ENCODE measurements around the gene CENPM. TPM values are rescaled to one million over a fixed set of nuclear protein-coding genes. Genes with fewer than 3 reads are reported as not detected.

CENPM gene
- total and polyA plus RNA-seq, 9 of the 15 experiments (the other 6 are each of a cell fraction or from before 2014, with no cell fraction given): 11.3 to 67.7 (median 32.3) TPM

DNA sequence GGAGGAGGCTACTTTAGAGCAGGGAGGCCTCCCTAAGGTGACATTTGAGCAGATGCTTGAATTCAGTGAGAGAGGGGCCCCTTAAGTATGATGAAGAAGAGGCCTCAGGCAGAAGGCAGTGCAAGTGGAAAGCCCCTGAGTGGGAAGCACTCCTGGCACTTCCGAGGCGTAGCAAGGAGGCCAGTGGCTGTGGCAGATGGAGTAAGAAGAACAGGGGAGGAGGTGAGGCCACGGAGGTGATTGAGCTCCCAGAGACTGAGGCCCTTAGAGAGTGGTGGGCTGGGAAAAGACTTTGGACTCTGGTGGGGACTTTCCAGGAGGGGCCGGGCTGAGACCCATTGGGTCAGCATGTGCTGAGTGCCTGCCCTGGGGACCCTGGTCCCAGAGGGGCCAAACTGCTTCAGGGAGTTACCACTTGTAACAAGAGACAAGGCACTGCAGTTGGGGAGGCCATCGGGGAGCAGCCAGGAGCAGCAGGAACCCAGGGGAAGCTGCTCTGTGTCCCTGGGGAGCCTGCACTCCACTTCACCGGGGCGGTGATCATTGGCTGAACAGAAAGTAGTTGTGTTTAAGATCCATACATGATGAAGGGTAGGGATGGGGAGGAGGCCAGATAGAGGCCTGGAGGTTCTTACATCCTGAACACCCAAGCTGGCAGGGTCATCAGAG is 2.5 kb upstream of the CENPM start:
- 78% methylated on average over 5 of the region's 7 CpGs for WGBS (ENCODE audit: insufficient coverage, low coverage, missing lambda C conversion rate)
- POLR2A ChIA-PET: interaction anchor here (0.6 kb wide), 1 partner anchor 308 kb away, joined by 3 read pairs; no protein-coding TSS in a partner anchor
- Histone ChIP-seq H3K4me1 (replicated peaks in 1 of 2; ENCODE audit: control insufficient read depth in 2 of 2, insufficient read depth in 2 of 2, low read length in 2 of 2) (peaks cover 8 to 25% of the 10 kb centered on the region in 2 experiments; a peak in 4 of 5 replicates), H3K4me3 (no peak overlapping the region), H3K9me1 (ENCODE audit: control insufficient read depth, insufficient read depth, low read length) (no peaks in the 10 kb centered on the region), H3K36me3 (ENCODE audit: control insufficient read depth, insufficient read depth, low read length) (peaks cover 11% of the 10 kb centered on the region; the same call in 2 of the 3 replicates), H3K9me3 (replicated peaks; ENCODE audit: control insufficient read depth, insufficient read depth, low read depth, low read length) (no peaks in the 10 kb centered on the region), H3K27me3 (ENCODE audit: control insufficient read depth in 2 of 2, insufficient read depth in 2 of 2, low read length in 2 of 2) (no peaks in the 10 kb centered on the region), H3K4me2 (ENCODE audit: insufficient read depth, low read length) (no peak overlapping the region), H3K27ac (ENCODE audit: extremely low read depth, low read depth, low read length) (no peak overlapping the region), H4K20me1 (replicated peaks; ENCODE audit: control insufficient read depth, insufficient read depth, low read length) (no peaks in the 10 kb centered on the region), H3K79me2 (ENCODE audit: control insufficient read depth, insufficient read depth, low read length) (peaks cover 26% of the 10 kb centered on the region), H2AFZ (ENCODE audit: low read depth, low read length) (no peak overlapping the region), H3K9ac (ENCODE audit: insufficient read depth in 1 of 2, low read depth in 2 of 2, low read length in 2 of 2) (peak overlapping the region in 1 of 2 experiments; percentile 3; a peak in 1 of 4 replicates)
- TF ChIP-seq HNRNPL (IDR thresholded peaks at IDR 0.05; ENCODE audit: low read depth, low read length) (no peak), ZC3H11A (IDR thresholded peaks at IDR 0.05; ENCODE audit: low read depth, low read length) (no peak), KLF13 (tag; IDR thresholded peaks at IDR 0.05; ENCODE audit: borderline replicate concordance, low read depth) (no peak), DDX20 (tag; IDR thresholded peaks at IDR 0.05; ENCODE audit: low read depth) (no peak), ZNF77 (CRISPR knock-in tag; IDR thresholded peaks at IDR 0.05) (no peak), POLR2A (conservative IDR thresholded peaks at IDR 0.05) (no peak), SRSF1 (IDR thresholded peaks at IDR 0.05; ENCODE audit: low read depth, low read length) (no peak), ZNF436 (CRISPR knock-in tag; IDR thresholded peaks at IDR 0.05) (no peak), ESRRB (CRISPR knock-in tag; IDR thresholded peaks at IDR 0.05; ENCODE audit: borderline replicate concordance) (no peak), PCBP1 (IDR thresholded peaks at IDR 0.05; ENCODE audit: low read depth, low read length, poor library complexity, severe bottlenecking) (no peak), DPF2 (IDR thresholded peaks at IDR 0.05) (no peak), RBM14 (IDR thresholded peaks at IDR 0.05; ENCODE audit: borderline replicate concordance, insufficient read depth, low read depth, low read length) (no peak), ZNF197 (CRISPR knock-in tag; IDR thresholded peaks at IDR 0.05; ENCODE audit: low read depth) (no peak), RFX7 (CRISPR knock-in tag; IDR thresholded peaks at IDR 0.05) (no peak), ZNF589 (CRISPR knock-in tag; IDR thresholded peaks at IDR 0.05; ENCODE audit: low read depth) (no peak), ZFP30 (CRISPR knock-in tag; IDR thresholded peaks at IDR 0.05; ENCODE audit: borderline replicate concordance) (no peak)
- TF ChIP-seq, protein P1, sequence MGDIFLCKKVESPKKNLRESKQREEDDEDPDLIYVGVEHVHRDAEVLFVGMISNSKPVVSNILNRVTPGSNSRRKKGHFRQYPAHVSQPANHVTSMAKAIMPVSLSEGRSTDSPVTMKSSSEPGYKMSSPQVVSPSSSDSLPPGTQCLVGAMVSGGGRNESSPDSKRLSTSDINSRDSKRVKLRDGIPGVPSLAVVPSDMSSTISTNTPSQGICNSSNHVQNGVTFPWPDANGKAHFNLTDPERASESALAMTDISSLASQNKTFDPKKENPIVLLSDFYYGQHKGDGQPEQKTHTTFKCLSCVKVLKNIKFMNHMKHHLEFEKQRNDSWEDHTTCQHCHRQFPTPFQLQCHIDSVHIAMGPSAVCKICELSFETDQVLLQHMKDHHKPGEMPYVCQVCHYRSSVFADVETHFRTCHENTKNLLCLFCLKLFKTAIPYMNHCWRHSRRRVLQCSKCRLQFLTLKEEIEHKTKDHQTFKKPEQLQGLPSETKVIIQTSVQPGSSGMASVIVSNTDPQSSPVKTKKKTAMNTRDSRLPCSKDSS (IDR thresholded peaks at IDR 0.05; ENCODE audit: low read depth, partially characterized antibody): no peak
- TF ChIP-seq, protein P2, sequence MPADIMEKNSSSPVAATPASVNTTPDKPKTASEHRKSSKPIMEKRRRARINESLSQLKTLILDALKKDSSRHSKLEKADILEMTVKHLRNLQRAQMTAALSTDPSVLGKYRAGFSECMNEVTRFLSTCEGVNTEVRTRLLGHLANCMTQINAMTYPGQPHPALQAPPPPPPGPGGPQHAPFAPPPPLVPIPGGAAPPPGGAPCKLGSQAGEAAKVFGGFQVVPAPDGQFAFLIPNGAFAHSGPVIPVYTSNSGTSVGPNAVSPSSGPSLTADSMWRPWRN (IDR thresholded peaks at IDR 0.05; ENCODE audit: low read depth): no peak
- TF ChIP-seq, protein P3, sequence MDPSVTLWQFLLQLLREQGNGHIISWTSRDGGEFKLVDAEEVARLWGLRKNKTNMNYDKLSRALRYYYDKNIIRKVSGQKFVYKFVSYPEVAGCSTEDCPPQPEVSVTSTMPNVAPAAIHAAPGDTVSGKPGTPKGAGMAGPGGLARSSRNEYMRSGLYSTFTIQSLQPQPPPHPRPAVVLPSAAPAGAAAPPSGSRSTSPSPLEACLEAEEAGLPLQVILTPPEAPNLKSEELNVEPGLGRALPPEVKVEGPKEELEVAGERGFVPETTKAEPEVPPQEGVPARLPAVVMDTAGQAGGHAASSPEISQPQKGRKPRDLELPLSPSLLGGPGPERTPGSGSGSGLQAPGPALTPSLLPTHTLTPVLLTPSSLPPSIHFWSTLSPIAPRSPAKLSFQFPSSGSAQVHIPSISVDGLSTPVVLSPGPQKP (CRISPR knock-in tag; IDR thresholded peaks at IDR 0.05): no peak
- no TSS peak for BruUV-seq (replicated peaks)
- intact Hi-C loops (cut with micrococcal nuclease) (no loop called here), in situ Hi-C loops (cut with MboI) (no loop called here)
- CTCF ChIA-PET (ENCODE audit: low intra/inter-chr PET ratio): no interaction called here
- ATAC-seq (no peak), DNase-seq (ENCODE audit: extremely low read depth in 1 of 4, low spot score in 3 of 4) (no peak), FAIRE-seq (no peak)

Data from K562 (cell line).